Left lung (tissue), 10 donors: ENCODE data around the gene MOCS3. TPM values are rescaled to one million over a fixed set of nuclear protein-coding genes. Genes with fewer than 3 reads are reported as not detected.

Experiments
- ATAC-seq: fragments of 200-7000 bp; cut with Tn5 transposase; one replicate; pipeline ENCODE4 v1.9.1; 2020; ENCODE audit warnings: moderate library complexity
- DNase-seq, 4 donors: peaks; one replicate each; pipeline ENCODE4 v3.0.0-alpha.2; 2013 to 2020
- H3K27ac ChIP-seq, 2 donors: fragments of 200-600 bp; sonication (generic) in 1 of 2; one replicate each; pipeline versions ENCODE4 v1.5.0 to v1.8.0; 2020 to 2021
- H3K27me3 ChIP-seq, 2 donors: fragments of 200-600 bp; sonication (generic) in 1 of 2; one replicate each; pipeline versions ENCODE4 v1.5.0 to v1.8.0; 2020 to 2021
- H3K36me3 ChIP-seq, 2 donors: fragments of 200-600 bp; sonication (generic) in 1 of 2; one replicate each; pipeline versions ENCODE4 v1.5.0 to v1.8.0; 2020 to 2021
- H3K4me1 ChIP-seq, 2 donors: fragments of 200-600 bp; one replicate each; pipeline ENCODE4 v1.8.0; 2021
- H3K4me3 ChIP-seq, 2 donors: fragments of 200-600 bp; sonication (generic) in 1 of 2; one replicate each; pipeline versions ENCODE4 v1.5.0 to v1.8.0; 2020 to 2021; ENCODE audit warnings: mild to moderate bottlenecking in 1 of 2
- H3K9me3 ChIP-seq, 2 donors: fragments of 200-600 bp; sonication (generic) in 1 of 2; one replicate each; pipeline versions ENCODE4 v1.5.0 to v1.8.0; 2020 to 2021
- CTCF ChIP-seq, 2 donors: fragments of 200-600 bp; sonication (generic) in 1 of 2; IDR thresholded peaks; one replicate each; pipeline versions ENCODE4 v1.5.0 to v1.8.0; 2021; ENCODE audit warnings: antibody characterized with exemption in 2 of 2
- intact Hi-C, 2 donors: fragments of 100-400 bp; cut with DNase I; formaldehyde crosslinking; loops; one replicate each; pipeline versions ENCODE4 v1.11.2 to v1.14.2; 2022
- polyA plus RNA-seq, 6 donors: library from polyadenylated mRNA; unstranded; fragments of 120-200 nt; gene quantifications; one replicate each; pipeline ENCODE4 v1.2.1, GENCODE V29; 2013; ENCODE audit not compliant: insufficient read length in 6 of 6
- total RNA-seq, 2 donors: library from RNA; stranded (reverse); fragmentation: NEBNext Ultra II Directional; extraction: Animal tissue kit (Norgen Biotek cat#: 25700); gene quantifications; one replicate each; pipeline ENCODE4 v1.2.1, GENCODE V29; 2021
- donor health status: DM: no; HTN: yes; CAD: no.
- donor health status: DM: no; HTN: no; CAD: no.

The MOCS3 gene
- total and polyA plus RNA-seq, 8 donors: 3.1 to 4.2 (median 3.7) TPM

- no peaks in the 10 kb centered on the region for H3K9me3 ChIP-seq
- no peak for DNase-seq
- no peak overlapping the region for H3K27ac ChIP-seq
- H3K4me1 ChIP-seq: no peaks in the 10 kb centered on the region
- no peak for TF ChIP-seq CTCF (IDR thresholded peaks at IDR 0.05)
- no peak for ATAC-seq
- H3K36me3 ChIP-seq: no peaks in the 10 kb centered on the region
- intact Hi-C loops: loop anchor here in 1 of 2 donors (5.0 kb wide), 1 partner anchor 315 kb away; no protein-coding TSS in a partner anchor
- H3K4me3 ChIP-seq: no peak overlapping the region
- peaks cover 0 to 28% of the 10 kb centered on the region in 2 donors for H3K27me3 ChIP-seq
These were observed 33.7 kb downstream of the MOCS3 start for GRCh38 chr20:50992336-50992732.

- no peaks in the 10 kb centered on the region for H3K36me3 ChIP-seq
- TF ChIP-seq CTCF (IDR thresholded peaks at IDR 0.05): peak; percentile 16 to 37
- H3K9me3 ChIP-seq: no peaks in the 10 kb centered on the region
- ATAC-seq (peak; percentile 49), DNase-seq (peak in 1 of 4 donors; percentile 33)
- no peaks in the 10 kb centered on the region for H3K4me1 ChIP-seq
- H3K4me3 ChIP-seq: no peak overlapping the region
- H3K27me3 ChIP-seq: peaks cover 0 to 30% of the 10 kb centered on the region in 2 donors
- no peak overlapping the region for H3K27ac ChIP-seq
- intact Hi-C loops: loop anchor here in 1 of 2 donors (5.0 kb wide), 1 partner anchor 314 kb away; no protein-coding TSS in a partner anchor
These were observed 34.3 kb downstream of the MOCS3 start for GRCh38 chr20:50992733-50993457.

GRCh38 chr20:50993876-50994275 is 35.3 kb downstream of the MOCS3 start:
- intact Hi-C loops: loop anchor here in 1 of 2 donors (5.0 kb wide), 1 partner anchor 313 kb away; no protein-coding TSS in a partner anchor
- H3K36me3 ChIP-seq: no peaks in the 10 kb centered on the region
- no peak overlapping the region for H3K27ac ChIP-seq
- no peaks in the 10 kb centered on the region for H3K4me1 ChIP-seq
- TF ChIP-seq CTCF (IDR thresholded peaks at IDR 0.05): no peak
- ATAC-seq (no peak), DNase-seq (no peak)
- no peak overlapping the region for H3K4me3 ChIP-seq
- H3K9me3 ChIP-seq: no peaks in the 10 kb centered on the region
- peaks cover 0 to 40% of the 10 kb centered on the region in 2 donors for H3K27me3 ChIP-seq

GRCh38 chr20:50995506-50995905 is 36.9 kb downstream of the MOCS3 start:
- no peak for ATAC-seq
- intact Hi-C loops: loop anchor here in 1 of 2 donors (5.0 kb wide), 1 partner anchor 302 kb away; no protein-coding TSS in a partner anchor
- Histone ChIP-seq H3K36me3 (no peaks in the 10 kb centered on the region), H3K27me3 (peaks cover 0 to 49% of the 10 kb centered on the region in 2 donors), H3K4me1 (no peaks in the 10 kb centered on the region), H3K9me3 (no peaks in the 10 kb centered on the region), H3K4me3 (no peak overlapping the region), H3K27ac (no peak overlapping the region)
- no peak for DNase-seq
- no peak for TF ChIP-seq CTCF (IDR thresholded peaks at IDR 0.05)
